NCI-H146 treated with DMSO at 0.1 percent for 48 hours (cell line): Measurements from ENCODE around the gene ZBTB34.

Experiments used
- DNase-seq: peaks from one replicate; lab custom pipeline; 2025; ENCODE audit not compliant: unreplicated experiment; lab: John Stamatoyannopoulos, UW

ZBTB34 gene

DNA sequence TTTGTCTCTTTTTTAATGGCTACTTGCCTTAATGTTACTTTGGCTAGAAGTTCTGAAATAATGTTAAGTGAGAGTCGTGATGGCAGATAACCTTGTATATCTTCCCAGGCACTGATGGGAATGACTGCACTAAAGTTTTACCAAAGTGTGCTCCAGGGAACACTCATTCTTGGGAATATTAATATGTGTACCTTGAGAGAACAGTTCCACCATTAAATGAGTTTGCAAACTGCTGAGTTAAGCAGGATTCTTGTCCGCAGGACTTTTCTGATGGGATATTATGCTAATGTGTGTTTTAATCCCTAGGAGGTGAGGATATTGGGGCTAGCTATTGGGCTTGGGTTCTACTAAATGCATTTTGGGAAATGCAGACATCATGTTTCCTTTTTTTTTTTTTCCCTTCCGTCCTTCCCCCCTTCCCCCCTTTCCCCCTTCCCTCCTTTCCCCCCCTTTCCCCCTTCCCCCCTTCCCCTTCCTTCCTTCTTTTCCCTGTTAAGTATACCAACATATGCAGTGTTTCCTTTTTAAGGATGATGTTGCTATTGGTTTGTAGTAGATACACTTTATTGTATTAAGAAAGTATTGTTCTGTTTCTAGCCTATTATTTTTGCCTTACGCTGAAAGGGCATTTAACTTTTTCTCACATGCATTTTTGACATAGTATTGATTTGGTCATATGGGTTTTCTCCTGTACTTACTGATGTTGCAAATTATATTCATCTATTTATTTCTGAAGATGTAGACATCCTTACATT is 15.5 kb downstream of the ZBTB34 start:
- DNase-seq: no peak

DNA sequence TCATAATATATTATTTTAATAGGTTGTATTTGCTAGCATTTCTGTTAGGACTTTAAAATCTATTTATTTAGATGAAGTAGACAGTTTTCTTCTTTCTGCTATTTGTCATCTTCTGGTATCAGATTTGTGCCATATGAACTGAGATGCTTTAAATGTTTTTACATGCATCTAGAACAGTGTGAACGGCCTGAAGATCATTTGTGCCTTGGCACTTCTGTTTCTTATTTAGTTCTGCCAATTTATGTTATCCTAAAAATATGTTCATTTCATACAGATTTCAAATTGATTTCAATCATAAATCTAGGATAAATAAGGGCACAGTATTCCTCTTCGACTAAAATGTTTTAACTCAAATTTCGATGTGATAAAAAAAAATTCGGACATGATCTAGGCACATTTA is 16.1 kb downstream of the ZBTB34 start:
- DNase-seq: no peak

DNA sequence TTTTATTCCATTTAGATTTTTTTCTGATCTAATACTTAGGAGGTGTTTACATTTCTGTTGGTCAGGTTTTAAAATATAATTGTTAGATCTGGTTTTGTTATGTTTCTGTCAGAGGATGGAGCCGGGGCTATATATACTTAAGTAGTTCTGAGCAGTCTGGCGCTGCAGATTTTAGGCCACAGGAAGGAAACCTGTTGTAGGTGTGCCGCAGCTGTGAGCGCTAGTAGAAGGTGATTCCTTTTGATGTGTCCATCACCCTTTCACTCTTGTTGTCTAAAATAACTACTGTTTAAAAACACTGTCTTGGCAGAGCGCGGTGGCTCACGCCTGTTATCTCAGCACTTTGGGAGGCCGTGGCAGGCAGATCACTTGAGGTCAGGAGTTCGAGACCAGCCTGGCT is 17.0 kb downstream of the ZBTB34 start:
- DNase-seq: no peak

DNA sequence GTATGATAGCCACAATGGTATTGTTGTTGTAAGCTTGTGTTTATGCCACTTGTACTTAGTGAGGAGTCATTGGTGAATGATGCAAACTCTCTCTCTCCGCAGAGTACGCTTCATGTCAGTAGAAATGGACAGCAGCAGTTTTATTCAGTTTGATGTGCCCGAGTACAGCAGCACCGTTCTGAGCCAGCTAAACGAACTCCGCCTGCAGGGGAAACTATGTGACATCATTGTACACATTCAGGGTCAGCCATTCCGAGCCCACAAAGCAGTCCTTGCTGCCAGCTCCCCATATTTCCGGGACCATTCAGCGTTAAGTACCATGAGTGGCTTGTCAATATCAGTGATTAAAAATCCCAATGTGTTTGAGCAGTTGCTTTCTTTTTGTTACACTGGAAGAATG is 18.8 kb downstream of the ZBTB34 start:
- no peak for DNase-seq

- DNase-seq: no peak
Measured at GRCh38 chr9:126880226-126880946, 19.9 kb downstream of the ZBTB34 start.

GRCh38 chr9:126880947-126881332 is 20.5 kb downstream of the ZBTB34 start:
- DNase-seq: no peak

DNA sequence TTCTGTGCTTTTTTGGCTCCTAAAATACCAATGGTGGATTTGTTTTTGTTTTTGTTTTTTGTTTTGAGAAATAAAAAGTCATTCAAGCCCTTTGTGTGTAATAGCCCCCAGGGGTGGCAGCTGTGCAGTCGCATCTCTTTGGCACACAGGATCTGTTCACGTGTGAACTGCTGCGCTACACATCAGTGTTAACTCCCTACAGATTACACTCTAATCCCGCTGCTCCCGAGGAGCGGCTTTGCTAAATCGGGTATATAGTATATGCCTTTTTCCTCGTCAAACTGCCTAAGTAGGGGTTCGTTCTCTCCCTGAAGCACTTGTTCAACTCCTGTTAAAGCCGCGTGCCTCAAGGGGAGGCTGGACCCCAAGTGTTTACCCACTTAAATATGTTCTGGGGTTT is 22.3 kb downstream of the ZBTB34 start:
- DNase-seq: no peak

GRCh38 chr9:126883636-126884035 is 23.2 kb downstream of the ZBTB34 start:
- no peak for DNase-seq

DNA sequence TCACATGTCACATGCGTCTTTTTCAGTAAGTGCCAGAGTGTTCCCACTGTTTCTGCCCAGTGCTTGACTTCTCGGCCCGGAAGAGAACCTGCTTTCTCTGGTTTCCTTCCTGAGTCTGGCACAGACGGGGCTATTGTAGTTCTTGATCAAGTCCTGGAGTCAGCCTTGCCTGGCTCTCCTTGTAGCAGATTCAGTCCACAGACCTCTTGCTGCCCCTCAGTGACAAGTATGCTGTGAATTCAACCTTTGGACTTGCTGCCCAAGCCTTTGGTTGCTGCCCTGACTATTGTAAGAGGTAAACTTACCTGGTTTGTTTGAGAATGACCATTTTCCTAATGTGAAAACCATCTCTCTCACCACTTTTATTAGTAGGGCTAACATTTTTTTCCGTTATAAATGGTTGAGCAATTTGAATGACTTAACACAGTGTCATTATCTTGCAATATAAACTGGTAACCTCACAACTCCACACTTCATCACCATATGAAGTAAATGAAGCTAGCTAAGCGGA is 24.7 kb downstream of the ZBTB34 start:
- no peak for DNase-seq

DNA sequence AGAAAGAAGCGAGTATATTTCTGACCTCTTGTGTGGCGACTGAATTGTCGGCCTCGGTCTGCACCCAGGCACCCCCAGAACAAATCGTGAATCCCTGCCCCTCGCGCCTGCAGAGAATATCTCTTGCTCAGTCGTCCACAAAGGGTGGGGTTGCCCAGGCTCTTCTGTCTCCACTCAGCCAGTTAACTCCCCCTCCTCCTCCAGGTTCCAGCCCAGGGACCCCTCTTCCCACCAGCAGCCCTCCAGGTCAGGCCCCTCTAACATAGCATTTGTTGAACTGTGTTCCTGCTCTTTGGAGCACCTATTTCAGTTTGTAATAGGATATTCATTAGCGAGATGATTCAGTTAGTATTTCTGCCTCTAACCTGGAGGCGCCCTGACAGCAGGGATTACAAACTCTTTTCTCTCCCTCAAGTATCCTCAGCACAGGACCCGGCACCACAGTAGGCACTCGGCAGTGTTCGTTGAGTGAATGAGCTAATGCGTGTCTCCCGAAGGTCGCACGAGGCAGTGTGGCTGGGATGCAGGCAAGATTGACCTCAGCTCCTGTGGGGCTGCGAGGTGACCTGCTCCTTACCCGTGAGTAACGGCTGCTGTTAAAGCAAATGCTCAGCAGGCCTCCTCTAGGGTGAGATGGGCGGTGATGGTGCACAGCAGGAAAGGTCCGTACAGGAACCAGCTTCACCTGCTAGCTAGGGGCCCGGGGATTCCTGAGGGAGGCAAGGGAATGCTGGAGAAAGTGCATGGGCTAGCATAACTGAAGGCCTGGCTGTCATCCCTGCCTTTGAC is 25.8 kb downstream of the ZBTB34 start:
- DNase-seq: no peak

GRCh38 chr9:126886897-126887296 is 26.5 kb downstream of the ZBTB34 start:
- no peak for DNase-seq

- no peak for DNase-seq
Measured at GRCh38 chr9:126891676-126892075, 31.2 kb downstream of the ZBTB34 start.

- DNase-seq: no peak
Measured at GRCh38 chr9:126893079-126893478, 32.6 kb downstream of the ZBTB34 start.

DNA sequence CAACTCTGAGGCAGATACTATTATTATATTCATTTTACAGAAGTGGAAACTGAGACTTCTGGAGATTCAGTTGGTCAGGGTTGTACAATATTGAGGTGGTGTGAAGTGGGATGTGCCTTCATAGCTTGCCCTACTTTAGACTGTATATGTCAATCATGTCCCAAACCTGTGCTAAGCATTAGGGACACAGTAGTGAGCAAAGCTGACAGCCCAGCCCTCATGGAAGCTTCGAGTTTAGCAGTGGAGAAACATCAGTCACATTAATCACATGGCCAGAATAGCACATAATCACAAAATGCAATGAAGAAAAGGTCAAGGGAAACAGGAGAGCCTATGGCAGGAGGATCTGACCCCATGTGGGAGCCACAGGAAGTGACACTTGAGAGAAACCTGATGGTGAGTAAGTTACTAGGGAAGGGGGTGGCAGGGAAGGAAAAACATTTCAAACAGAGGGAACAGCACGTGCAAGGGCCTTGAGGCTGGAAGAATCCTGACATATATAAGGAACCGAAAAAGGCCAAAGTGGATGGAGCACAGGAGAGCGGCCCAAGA is 33.7 kb downstream of the ZBTB34 start:
- DNase-seq: no peak

GRCh38 chr9:126902210-126902609 is 41.8 kb downstream of the ZBTB34 start:
- DNase-seq: no peak

GRCh38 chr9:126904586-126904985 is 44.1 kb downstream of the ZBTB34 start:
- DNase-seq: no peak

- no peak for DNase-seq
Measured at GRCh38 chr9:126906091-126906490, 45.7 kb downstream of the ZBTB34 start.

- no peak for DNase-seq
Measured at GRCh38 chr9:126907058-126907457, 46.6 kb downstream of the ZBTB34 start.

DNA sequence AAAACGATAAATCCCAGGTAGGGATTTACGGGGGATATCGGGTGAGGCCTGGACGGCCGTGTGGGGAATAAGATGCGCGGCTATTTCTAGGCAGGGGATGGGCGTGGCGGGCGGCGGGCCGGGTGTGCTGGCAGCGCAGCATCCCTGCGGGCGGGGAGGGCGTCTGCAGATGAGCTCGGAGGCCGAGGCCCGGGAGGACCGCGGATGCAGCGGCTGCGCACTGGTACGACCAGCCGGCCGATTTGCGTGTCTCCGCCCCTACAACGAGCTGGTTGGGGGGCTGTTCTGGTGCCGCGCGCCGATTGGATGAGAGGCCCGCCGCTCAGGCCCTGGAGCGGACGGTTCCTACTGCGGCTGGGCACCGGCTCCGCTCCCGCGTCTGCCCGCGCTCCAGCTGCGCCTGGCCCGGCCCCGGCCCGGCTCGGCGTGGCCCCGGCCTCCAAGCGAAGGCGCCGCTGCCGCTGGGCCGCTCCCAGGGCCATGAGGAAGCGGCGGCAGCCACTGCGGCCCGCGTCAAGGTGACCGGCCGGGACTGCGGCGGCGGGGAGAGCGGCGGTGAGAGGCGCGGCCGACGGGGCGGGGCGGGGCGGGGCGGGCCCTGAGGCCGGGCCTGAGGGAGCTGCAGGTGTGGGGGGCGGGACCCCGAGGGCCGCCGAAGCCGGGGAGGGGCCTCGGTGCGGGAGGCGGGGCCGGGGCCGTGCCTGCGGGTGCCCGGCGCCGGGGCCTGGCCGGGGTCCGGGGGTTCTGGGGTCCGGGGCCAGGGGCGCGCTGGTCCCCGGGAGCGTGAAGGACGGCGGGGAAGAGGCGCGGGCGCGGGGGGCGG is 54.2 kb downstream of the ZBTB34 start, which contains the start of gene RALGPS1:
Gene RALGPS1 (plus strand): TSS at position 325 of the 823 bp plus-strand sequence. CDS start 47,508 bp downstream, outside the sequence.
- DNase-seq: peak; percentile 84

GRCh38 chr9:126915281-126915816 is 54.9 kb downstream of the ZBTB34 start:
- DNase-seq: peak; percentile 17
